GM19452 (cell line): Measurements from ENCODE around the gene MAPK9.

Source experiments
- ATAC-seq: cut with Tn5 transposase; IDR thresholded peaks from one replicate; pipeline ENCODE4 v1.9.1; 2021; ENCODE audit not compliant: unreplicated experiment

Gene MAPK9

GRCh38 chr5:180294913-180295555, 3.2 kb upstream of the MAPK9 start:
- no peak for ATAC-seq

DNA sequence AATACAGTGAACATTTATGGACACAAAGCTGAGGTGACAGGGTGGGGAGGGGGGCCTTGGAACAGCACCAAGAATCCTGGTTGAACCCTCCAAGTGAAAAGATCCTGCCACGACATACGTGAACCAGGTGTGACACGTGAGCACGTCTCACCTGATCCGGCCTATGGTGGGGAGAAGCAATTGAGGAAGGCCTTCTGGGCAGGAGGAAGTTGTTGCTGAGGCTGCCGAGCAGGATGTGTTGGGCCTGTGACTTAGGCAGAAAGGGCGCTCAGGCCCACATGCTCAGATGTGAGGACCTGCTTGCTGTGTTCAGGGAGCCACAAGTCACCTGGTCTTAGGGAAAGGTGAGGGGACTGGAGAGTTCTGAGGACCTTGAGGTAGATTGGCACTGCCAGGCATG, 2.5 kb upstream of the MAPK9 start:
- no peak for ATAC-seq

- peak; percentile 37 for ATAC-seq
Observed at GRCh38 chr5:180291234-180291940, 496 bp downstream of the MAPK9 start.

DNA sequence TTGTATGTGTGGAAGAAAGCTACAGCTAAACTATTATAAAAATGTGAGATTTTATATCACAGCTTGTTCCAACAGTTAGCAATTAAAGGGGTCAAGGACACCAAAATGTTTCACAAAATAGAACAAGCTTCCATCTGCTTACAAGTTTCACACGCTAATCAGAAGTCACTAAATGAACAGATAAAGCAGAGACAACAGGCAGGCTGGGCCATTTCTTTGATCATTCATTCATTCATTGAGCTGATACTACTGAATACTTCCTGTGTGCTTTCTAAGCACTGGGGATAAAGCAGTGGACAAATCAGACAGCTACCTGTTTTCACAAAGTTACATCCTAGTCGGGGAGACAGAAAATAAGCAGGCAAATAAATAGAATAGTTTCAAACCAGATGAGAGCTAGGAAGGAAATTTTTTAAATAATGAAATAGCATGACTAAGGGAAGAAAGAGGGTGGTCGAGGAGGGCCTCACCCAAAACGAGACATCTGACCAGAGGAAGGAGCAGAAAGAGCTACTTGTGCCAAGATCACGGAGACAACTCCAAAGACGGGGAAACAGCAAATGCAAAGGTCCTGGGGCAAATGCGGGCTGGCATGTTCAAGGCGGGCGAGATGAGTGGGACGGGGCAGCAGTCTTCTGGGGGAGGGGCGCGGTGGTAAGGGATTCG, 1.2 kb downstream of the MAPK9 start:
- ATAC-seq = no peak

DNA sequence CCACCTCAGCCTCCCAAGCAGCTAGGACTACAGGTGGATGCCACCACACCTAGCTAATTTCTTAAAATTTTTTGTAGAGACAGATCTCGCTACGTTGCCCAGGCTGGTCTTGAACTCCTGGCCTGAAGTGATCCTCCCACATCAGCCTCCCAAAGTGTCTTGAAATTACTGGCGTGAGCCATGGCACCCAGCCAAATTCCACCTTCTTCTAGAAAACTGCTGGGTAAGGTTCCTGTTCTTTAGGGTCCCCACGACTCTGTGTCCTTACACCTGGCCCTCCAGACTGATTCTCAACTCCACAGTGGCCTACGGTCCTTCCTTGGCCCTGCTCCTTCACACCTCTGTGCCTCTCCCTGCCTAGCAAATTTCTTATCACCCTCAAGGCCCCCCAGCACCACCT, 1.9 kb downstream of the MAPK9 start:
- ATAC-seq = no peak

GRCh38 chr5:180289433-180289832, 2.5 kb downstream of the MAPK9 start:
- ATAC-seq = no peak

DNA sequence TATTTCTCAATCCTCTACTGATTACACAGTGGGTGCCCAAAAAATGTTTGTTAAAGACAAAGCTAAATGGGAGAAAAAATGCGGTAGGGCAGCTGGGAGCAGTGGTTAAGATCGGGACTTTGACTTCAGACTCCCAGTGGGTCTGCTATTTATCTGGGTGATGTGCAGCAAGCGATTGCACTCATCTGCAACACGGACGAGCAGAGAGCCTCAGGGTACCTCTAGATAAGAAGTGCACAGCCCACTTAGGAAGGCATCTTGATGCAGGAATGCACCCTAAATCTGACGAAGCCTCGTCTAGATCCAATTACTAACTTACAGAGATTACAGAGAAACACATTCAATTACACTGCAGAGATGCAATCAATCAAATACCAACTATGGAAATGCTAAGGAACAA, 4.0 kb downstream of the MAPK9 start:
- no peak for ATAC-seq

GRCh38 chr5:180287404-180287803, 4.5 kb downstream of the MAPK9 start:
- ATAC-seq = no peak

DNA sequence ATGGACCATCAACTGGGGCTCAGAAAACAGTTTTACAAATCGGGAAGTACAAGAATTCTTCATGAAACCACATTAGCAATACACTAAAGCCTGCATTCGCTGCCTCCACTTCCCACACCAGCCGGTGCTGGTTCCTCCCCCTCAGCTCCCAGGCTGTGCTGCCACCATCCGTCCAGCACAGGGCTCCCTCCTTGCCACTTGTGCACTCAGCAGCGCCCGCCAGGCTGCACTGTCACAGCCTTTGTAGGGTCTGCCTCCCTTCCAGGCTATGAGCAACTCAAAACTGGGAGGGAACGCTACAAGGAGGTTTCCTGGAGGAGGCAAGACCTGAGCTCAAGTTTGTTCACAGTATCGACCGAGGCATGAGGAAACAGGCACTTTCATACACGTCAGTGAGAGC, 7.7 kb downstream of the MAPK9 start:
- no peak for ATAC-seq

- no peak for ATAC-seq
Observed at GRCh38 chr5:180283026-180283615, 8.8 kb downstream of the MAPK9 start.

DNA sequence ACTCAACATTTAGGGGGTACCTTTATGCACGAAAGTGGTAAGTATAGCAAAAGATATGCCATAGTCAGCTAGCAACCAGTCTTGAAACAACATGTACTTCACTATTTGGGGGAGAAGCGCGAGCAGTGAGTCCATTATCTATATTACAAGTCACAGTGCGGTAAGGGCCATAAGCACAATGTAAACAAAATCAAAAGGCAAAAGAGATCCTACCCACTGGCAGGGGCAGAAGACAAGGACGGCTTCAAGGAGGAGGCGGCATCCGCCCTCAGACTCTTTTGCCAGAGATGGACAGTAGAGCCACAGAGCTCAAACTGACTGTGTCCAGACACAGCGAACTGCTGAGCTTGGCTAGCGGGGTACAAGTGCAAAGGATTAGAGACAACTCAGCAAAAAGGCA, 9.6 kb downstream of the MAPK9 start:
- ATAC-seq = no peak

- no peak for ATAC-seq
Observed at GRCh38 chr5:180281706-180282105, 10.2 kb downstream of the MAPK9 start.

DNA sequence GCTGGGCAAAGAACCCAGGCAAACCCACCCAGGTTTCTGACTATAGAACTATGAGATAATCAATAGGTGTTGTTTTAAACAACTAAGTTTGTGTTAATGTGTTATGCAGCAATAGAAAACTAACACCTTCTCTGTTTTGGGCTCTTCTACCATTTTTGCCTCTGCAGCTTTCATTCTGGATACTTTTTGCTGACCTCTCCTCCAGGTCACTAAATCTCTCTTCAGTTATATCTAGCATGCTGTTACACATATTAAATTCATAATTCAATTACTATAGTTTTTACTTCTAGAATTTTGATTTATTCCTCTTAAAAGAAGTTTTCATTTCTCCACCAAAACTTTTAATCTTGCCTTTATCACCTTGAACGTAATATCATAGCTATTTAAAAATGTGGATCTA, 17.2 kb downstream of the MAPK9 start:
- no peak for ATAC-seq

- no peak for ATAC-seq
Observed at GRCh38 chr5:180271221-180271620, 20.7 kb downstream of the MAPK9 start.

- ATAC-seq = no peak
Observed at GRCh38 chr5:180259260-180259611, 32.6 kb downstream of the MAPK9 start.

- no peak for ATAC-seq
Observed at GRCh38 chr5:180253036-180253824, 38.7 kb downstream of the MAPK9 start.

GRCh38 chr5:180251887-180252286, 40.0 kb downstream of the MAPK9 start:
- ATAC-seq = no peak

- no peak for ATAC-seq
Observed at GRCh38 chr5:180251141-180251540, 40.7 kb downstream of the MAPK9 start.

GRCh38 chr5:180250329-180250728, 41.6 kb downstream of the MAPK9 start:
- ATAC-seq = no peak

GRCh38 chr5:180241600-180241999, 50.3 kb downstream of the MAPK9 start:
- ATAC-seq = no peak

DNA sequence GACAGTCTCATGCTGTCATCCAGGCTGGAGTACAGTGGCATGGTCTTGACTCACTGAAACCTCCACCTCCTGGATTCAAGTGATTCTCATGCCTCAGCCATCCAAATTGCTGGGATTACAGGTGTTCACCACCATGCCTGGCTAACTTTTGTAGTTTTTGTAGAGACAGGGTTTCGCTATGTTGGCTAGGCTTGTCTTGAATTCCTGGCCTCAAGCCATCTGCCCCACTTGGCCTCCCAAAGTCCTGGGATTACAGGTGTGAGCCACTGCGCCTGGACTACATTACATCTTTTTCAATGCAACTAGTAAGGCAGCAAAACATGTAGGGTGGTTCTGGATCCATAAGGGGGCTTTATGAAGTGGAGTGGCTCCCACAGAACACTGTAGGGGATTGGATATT, 53.3 kb downstream of the MAPK9 start:
- ATAC-seq = no peak
